DND-41 (cell line): Measurements from ENCODE around the gene ACO2.

Experiments used
- ATAC-seq: fragments of 200-7000 bp; cut with Tn5 transposase; 3 replicates; pipeline ENCODE4 v1.9.1; 2021; ENCODE audit warnings: low read depth; ENCODE audit not compliant: insufficient read depth
- DNase-seq: peaks from one replicate; pipeline ENCODE4 v3.0.0-alpha.2; 2020
- H2AFZ ChIP-seq: 2 replicates; pipeline ENCODE4 v1.6.0; 2012; ENCODE audit warnings: low read depth, low read length
- H3K27ac ChIP-seq: 2 replicates; pipeline ENCODE4 v1.5.1; 2012; ENCODE audit warnings: low read length, inconsistent platforms
- H3K27me3 ChIP-seq: fragments of 200-600 bp; sonication (generic); 2 replicates; pipeline ENCODE4 v1.6.0; 2012; ENCODE audit warnings: low read length, mild to moderate bottlenecking, inconsistent platforms; ENCODE audit not compliant: insufficient read depth, poor library complexity
- H3K36me3 ChIP-seq: 2 replicates; pipeline ENCODE4 v1.5.1; 2012; ENCODE audit warnings: low read length, inconsistent platforms; ENCODE audit not compliant: insufficient read depth
- H3K4me1 ChIP-seq: 2 replicates; pipeline ENCODE4 v1.5.1; 2012; ENCODE audit warnings: mild to moderate bottlenecking, low read length; ENCODE audit not compliant: insufficient read depth
- H3K4me2 ChIP-seq: 2 replicates; pipeline ENCODE4 v1.6.0; 2012; ENCODE audit warnings: mild to moderate bottlenecking, moderate library complexity, low read length, inconsistent platforms; ENCODE audit not compliant: insufficient read depth
- H3K4me3 ChIP-seq, 2 experiments: fragments of 200-600 bp in 1 of 2; shearing (Covaris generic) in 1 of 2; 2 replicates each; pipeline ENCODE4 v1.5.1; 2012 to 2016; ENCODE audit warnings: inconsistent platforms in 2 of 2, low read length in 2 of 2, mild to moderate bottlenecking in 2 of 2, low read depth in 1 of 2, moderate library complexity in 1 of 2
- H3K79me2 ChIP-seq: 2 replicates; pipeline ENCODE4 v1.6.0; 2012; ENCODE audit warnings: low read length, inconsistent platforms; ENCODE audit not compliant: insufficient read depth
- H3K9ac ChIP-seq: 2 replicates; pipeline ENCODE4 v1.6.0; 2012; ENCODE audit warnings: low read depth, mild to moderate bottlenecking, inconsistent platforms, low read length, moderate library complexity
- H3K9me3 ChIP-seq: 2 replicates; pipeline ENCODE4 v1.5.1; 2012; ENCODE audit warnings: low read length, moderate library complexity, mild to moderate bottlenecking, inconsistent platforms; ENCODE audit not compliant: insufficient read depth, severe bottlenecking
- H4K20me1 ChIP-seq: 2 replicates; pipeline ENCODE4 v1.6.0; 2012; ENCODE audit warnings: low read length; ENCODE audit not compliant: insufficient read depth
- CTCF ChIP-seq: IDR thresholded peaks from 2 replicates; pipeline ENCODE4 v1.5.1; 2012; ENCODE audit warnings: borderline replicate concordance, low read length, moderate library complexity, mild to moderate bottlenecking; ENCODE audit not compliant: poor library complexity, severe bottlenecking; ENCODE audit errors: extremely low read depth
- EZH2 ChIP-seq: IDR thresholded peaks from 3 replicates; pipeline ENCODE4 v1.6.1; 2012; ENCODE audit warnings: borderline replicate concordance, low read depth, mild to moderate bottlenecking, moderate library complexity, low read length, inconsistent platforms; ENCODE audit not compliant: severe bottlenecking

The ACO2 gene

GRCh38 chr22:41541484-41541883, 72.6 kb downstream of the ACO2 start:
- Histone ChIP-seq H3K27me3 (no peaks in the 10 kb centered on the region), H3K4me2 (peak overlapping the region; percentile 87; the same call in 1 of the 2 replicates), H3K79me2 (peaks cover 55% of the 10 kb centered on the region), H3K4me1 (peaks cover 41% of the 10 kb centered on the region), H3K9ac (peak overlapping the region; percentile 20; the same call in 1 of the 2 replicates), H3K9me3 (no peaks in the 10 kb centered on the region), H3K36me3 (peaks cover 35% of the 10 kb centered on the region), H4K20me1 (peaks cover 42% of the 10 kb centered on the region; the same call in 1 of the 2 replicates), H3K4me3 (peak overlapping the region in 1 of 2 experiments; percentile 28; a peak in 1 of 4 replicates), H3K27ac (no peak overlapping the region), H2AFZ (no peak overlapping the region)
- TF ChIP-seq EZH2 = no peak
- TF ChIP-seq CTCF = no peak
- no peak for ATAC-seq
- DNase-seq = no peak

GRCh38 chr22:41542224-41542623, 73.3 kb downstream of the ACO2 start:
- peak overlapping the region; percentile 87 for H3K4me2 ChIP-seq

GRCh38 chr22:41543854-41544670, 75.1 kb downstream of the ACO2 start, which contains the start of gene POLR3H:
Gene POLR3H, minus strand, starts transcription at chr22:41544470. Its CDS starts 369 bp downstream, at chr22:41544101.
- peak; percentile 99 for DNase-seq
- Histone ChIP-seq H3K79me2 (peaks cover 51% of the 10 kb centered on the region), H4K20me1 (peaks cover 38% of the 10 kb centered on the region; the same call in 1 of the 2 replicates), H3K4me3 (peak within 1 kb of the TSS; percentile 68 to 80), H3K4me1 (peaks cover 41% of the 10 kb centered on the region), H2AFZ (peak within 1 kb of the TSS; percentile 89), H3K9ac (peak within 1 kb of the TSS; percentile 81), H3K27ac (peak within 1 kb of the TSS; percentile 74), H3K27me3 (no peaks in the 10 kb centered on the region), H3K36me3 (peaks cover 26% of the 10 kb centered on the region), H3K4me2 (peak within 1 kb of the TSS; percentile 87), H3K9me3 (no peaks in the 10 kb centered on the region)
- TF ChIP-seq CTCF = peak; percentile 68
- no peak for TF ChIP-seq EZH2
- peak; percentile 97 for ATAC-seq

More at GRCh38 chr22:41542224-41542623, 73.3 kb downstream of the ACO2 start:
- Histone ChIP-seq H3K9ac (peak overlapping the region; percentile 81; the same call in 1 of the 2 replicates), H3K9me3 (no peaks in the 10 kb centered on the region), H2AFZ (no peak overlapping the region), H3K27me3 (no peaks in the 10 kb centered on the region), H4K20me1 (peaks cover 41% of the 10 kb centered on the region; the same call in 1 of the 2 replicates), H3K4me1 (peaks cover 41% of the 10 kb centered on the region), H3K27ac (no peak overlapping the region), H3K4me3 (peak overlapping the region in 1 of 2 experiments; percentile 80; a peak in 2 of 4 replicates), H3K36me3 (peaks cover 35% of the 10 kb centered on the region), H3K79me2 (peaks cover 54% of the 10 kb centered on the region)
- no peak for DNase-seq
- TF ChIP-seq CTCF = no peak
- no peak for ATAC-seq
